ENCODE results near the gene FREM1.

The FREM1 gene

GRCh38 chr9:14687042-14687719, 223.0 kb downstream of the FREM1 start:
- no peak for DNase-seq

GRCh38 chr9:14686168-14686567, 224.1 kb downstream of the FREM1 start:
- DNase-seq: no peak
